GM19395 (cell line): ENCODE measurements around the gene HSD3B2.

Experiments used
- ATAC-seq: cut with Tn5 transposase; IDR thresholded peaks from one replicate; pipeline ENCODE4 v1.9.1; 2021; ENCODE audit warnings: mild to moderate bottlenecking, moderate library complexity; ENCODE audit not compliant: unreplicated experiment

Gene HSD3B2

GRCh38 chr1:119451158-119451557 lies 36.2 kb downstream of the HSD3B2 start:
- ATAC-seq: no peak

GRCh38 chr1:119452091-119452490 lies 37.1 kb downstream of the HSD3B2 start:
- ATAC-seq: no peak

GRCh38 chr1:119453021-119453420 lies 38.1 kb downstream of the HSD3B2 start:
- no peak for ATAC-seq

- ATAC-seq: no peak
Observed at GRCh38 chr1:119462964-119463363, 48.0 kb downstream of the HSD3B2 start.

- no peak for ATAC-seq
Observed at GRCh38 chr1:119463569-119463968, 48.6 kb downstream of the HSD3B2 start.

GRCh38 chr1:119466445-119466844 lies 51.5 kb downstream of the HSD3B2 start:
- ATAC-seq: no peak

- no peak for ATAC-seq
Observed at GRCh38 chr1:119467219-119467618, 52.3 kb downstream of the HSD3B2 start.

- ATAC-seq: no peak
Observed at GRCh38 chr1:119467857-119468668, 53.1 kb downstream of the HSD3B2 start.

- no peak for ATAC-seq
Observed at GRCh38 chr1:119469741-119470140, 54.8 kb downstream of the HSD3B2 start.

- ATAC-seq: no peak
Observed at GRCh38 chr1:119470377-119470776, 55.4 kb downstream of the HSD3B2 start.

- ATAC-seq: no peak
Observed at GRCh38 chr1:119470958-119471357, 56.0 kb downstream of the HSD3B2 start.

GRCh38 chr1:119471566-119471965 lies 56.6 kb downstream of the HSD3B2 start:
- no peak for ATAC-seq

- no peak for ATAC-seq
Observed at GRCh38 chr1:119472080-119472818, 57.3 kb downstream of the HSD3B2 start.
